Activated CD8-positive, alpha-beta memory T cell treated with anti-CD3 and anti-CD28 coated beads, Interleukin-2, amount 50 U/mL, for 48 hours (primary cell): ENCODE measurements around the gene ATG9B.

Source experiments
- DNase-seq: peaks from one replicate; pipeline ENCODE4 v3.0.0-alpha.2; 2020

ATG9B gene

GRCh38 chr7:150998341-150998740 is 26.0 kb downstream of the ATG9B start:
- no peak for DNase-seq

GRCh38 chr7:150997817-150998216 is 26.5 kb downstream of the ATG9B start:
- no peak for DNase-seq

- DNase-seq, result no peak
Measured at GRCh38 chr7:150997075-150997511, 27.2 kb downstream of the ATG9B start.

- no peak for DNase-seq
Measured at GRCh38 chr7:150996376-150997074, 27.8 kb downstream of the ATG9B start.

GRCh38 chr7:150994838-150995510 is 29.3 kb downstream of the ATG9B start:
- no peak for DNase-seq

DNA sequence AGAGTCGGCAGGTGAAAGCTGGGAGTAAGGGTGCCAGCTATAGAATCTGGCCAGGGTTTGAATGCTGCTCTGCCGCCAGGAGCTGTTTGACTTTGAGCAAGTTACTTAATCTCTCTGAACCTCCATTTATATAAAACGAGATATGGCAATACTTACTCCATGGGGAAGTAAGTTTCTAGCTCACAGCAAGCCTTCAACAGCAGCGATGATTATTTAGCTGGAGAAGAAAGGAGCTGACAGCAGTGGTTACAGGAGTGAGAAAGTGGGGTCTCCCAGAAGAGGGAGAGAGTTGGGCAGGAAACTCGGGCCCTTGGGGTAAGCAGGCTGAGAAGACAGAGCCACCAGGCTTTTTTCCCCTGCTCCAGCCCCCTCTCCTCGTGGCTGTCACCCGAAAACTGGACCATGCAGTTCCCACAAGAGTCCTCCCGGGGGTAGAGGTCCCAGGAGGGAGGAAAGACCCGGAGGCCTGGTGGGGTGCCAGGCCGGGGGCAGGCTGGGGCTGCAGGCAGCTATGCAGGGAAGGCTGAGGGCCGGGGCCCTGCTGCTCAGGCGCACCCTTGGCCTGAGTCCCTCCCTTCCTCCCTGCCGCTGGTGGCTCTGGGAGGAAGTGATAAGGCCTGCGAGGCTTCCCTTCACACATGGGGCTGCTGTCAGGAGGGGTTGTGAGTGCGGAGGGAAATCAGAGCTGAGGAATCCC is 30.0 kb downstream of the ATG9B start:
- DNase-seq, result no peak

- no peak for DNase-seq
Measured at GRCh38 chr7:150993511-150993910, 30.8 kb downstream of the ATG9B start.

- DNase-seq, result no peak
Measured at GRCh38 chr7:150992833-150993302, 31.4 kb downstream of the ATG9B start.

DNA sequence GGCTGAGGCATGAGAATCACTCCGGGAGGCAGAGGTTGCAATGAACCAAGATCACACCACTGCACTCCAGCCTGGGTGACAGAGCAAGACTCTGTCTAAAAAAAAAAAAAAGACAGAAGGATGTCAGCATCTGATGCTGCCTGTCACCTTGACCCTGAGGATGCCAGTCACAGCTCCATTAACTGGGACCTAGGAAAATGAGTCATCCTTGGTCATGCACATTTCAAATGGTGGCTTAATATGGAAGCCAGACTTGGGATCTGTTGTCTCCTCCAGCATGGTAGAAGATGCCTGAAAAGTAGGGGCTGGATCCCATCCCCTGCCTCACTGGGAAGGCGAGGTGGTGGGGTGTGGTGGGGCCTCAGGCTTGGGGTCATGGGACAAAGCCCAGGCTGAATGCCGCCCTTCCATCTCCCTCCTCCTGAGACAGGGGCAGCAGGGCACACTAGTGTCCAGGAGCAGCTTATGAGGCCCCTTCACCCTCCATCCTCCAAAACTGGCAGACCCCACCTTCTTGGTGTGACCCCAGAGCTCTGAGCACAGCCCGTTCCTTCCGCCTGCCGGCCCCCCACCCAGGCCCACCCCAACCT is 32.1 kb downstream of the ATG9B start:
- DNase-seq, result no peak

DNA sequence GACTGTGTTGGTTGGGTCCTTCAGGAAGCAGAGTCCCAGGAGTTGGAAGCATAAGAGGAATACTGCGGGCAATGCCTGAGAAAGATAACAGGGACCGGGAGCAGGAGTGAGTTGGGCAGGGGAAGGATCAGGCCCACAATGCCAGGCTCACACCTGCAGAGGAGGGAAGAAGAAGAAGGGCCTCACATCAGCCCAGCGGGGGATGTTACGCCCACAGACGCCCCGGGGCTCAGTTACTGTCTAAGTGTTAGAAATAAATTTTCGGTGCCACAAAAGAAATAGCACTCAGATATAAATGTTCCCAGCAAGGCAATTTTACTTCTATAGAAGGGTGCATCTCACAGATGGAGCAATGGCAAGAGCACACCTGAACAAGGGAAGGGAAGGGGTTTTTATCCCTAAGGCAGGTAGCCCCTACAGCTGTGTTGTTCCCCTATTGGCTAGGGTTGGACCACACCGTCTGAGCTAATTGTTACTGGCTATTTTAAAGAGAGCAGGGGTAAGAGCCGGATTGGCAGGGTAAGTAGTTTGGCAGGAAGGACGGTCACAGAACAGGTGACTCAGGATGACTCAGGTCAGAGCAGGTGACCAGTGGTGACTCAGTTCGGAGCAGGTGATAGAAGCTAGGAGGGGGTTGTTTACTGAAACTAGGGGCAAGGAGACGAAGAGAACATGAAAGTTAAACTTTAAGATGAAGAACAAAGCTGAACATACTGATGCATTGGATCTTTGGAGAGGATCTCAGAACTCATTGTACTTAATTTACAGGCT is 33.7 kb downstream of the ATG9B start, which contains the start of gene NOS3:
Gene NOS3, plus strand, starts transcription at position 602 of the 771 bp plus-strand sequence. CDS start 2,787 bp downstream, outside the sequence.
- DNase-seq, result no peak

DNA sequence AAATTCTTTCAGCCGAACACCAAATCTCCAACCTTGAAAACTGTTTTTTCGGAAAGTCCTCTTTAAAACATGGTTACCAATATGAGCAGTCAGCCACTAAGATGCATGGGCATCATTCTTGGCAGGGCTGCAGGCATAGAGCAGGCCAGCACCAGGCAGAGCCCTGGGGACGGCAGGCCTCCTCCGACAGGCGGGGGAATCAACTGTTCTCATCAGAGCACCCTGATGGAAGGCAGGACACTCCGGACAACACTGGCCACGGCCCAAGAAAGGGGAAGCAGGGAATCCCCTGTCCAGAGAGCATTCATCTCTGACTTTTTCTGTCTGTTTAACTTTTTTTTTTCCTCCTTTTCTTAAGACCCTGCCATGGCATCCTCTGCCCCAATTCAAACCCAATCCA is 34.8 kb downstream of the ATG9B start:
- no peak for DNase-seq

DNA sequence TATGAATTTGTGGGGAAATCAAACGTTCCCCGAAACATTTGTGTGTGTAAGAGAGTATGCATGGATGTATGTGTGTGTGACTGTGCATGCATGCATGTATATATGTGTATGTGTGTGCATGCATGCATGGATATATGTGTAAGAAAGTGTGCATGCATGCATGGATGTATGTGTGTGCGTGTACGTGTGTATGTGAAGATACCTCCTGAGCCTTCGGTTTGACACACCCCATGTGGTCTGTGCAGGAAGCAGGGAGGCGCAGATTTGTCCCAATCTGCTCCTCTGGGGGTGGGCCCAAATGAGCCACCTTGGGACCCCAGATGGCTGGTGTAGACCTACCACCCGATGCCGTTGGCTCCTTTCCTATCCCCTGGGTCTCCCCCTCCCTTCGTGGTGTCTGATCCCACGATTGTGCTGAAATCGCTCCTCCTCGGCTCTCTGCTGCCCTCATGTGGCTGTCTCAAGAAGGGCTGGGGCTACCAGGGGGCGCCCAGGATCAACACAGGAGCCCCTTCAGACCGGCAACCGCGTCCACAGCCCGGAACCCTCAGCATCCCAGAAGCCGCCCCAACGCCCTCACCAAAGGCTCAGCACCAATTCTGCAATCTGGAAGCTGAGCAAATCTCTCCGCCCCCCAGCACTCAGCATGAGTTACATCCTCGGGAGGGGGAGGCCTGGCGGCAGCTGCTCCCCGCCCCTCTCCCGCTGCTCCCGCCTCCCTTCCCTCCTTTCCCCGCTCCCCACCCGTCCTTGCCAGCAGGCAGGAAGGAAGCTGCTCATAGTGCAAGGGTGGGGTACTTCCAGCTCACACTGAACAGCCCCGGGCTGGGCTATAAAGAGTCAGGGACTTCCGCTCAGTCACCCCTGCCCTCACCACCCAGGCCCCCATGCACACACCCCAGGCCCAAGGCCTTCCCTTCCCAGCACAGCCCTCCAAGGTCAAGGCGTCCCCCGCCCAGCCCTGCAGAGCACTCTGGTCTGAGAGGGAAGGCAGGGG is 35.8 kb downstream of the ATG9B start:
- peak; percentile 88 for DNase-seq

DNA sequence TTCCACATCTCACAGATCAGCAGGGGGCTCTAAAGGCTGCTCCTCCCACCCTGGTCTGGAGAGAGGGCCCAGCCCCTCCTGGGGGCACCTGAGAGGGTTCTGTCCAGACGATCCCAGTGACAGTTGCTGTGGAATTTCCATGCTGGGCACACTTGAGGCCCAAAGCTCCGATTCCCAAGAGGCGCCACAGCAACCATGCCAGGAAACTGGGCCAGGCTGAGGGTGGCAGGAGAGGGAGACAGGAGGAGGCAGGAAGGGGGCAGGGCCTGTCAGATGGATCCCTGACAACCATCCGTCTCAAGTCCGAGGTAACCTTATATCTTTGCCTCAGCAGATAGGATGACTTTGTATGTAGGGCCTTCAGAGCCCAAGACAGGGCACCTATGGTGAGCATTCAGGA is 37.7 kb downstream of the ATG9B start:
- DNase-seq, result no peak

DNA sequence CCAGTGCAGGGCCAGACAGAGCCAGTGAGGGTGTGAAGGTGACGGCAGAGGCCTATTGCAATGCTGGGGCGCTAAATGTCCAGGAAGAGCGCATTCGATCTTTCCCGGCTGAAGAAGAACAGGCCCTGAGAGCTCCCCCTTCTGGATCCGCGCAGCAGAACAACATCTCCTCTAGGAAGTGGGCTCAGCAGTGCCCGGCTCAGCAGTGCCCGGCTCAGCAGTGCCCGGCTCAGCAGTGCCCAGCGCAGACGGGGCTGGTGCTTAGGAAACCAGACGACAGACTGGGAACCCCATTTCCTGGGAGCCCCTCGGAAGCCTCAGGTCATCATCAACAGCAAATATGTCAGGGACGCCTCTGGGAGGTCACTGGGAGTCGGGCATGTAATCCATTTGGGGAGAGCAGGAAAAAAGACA is 38.2 kb downstream of the ATG9B start:
- DNase-seq, result no peak

DNA sequence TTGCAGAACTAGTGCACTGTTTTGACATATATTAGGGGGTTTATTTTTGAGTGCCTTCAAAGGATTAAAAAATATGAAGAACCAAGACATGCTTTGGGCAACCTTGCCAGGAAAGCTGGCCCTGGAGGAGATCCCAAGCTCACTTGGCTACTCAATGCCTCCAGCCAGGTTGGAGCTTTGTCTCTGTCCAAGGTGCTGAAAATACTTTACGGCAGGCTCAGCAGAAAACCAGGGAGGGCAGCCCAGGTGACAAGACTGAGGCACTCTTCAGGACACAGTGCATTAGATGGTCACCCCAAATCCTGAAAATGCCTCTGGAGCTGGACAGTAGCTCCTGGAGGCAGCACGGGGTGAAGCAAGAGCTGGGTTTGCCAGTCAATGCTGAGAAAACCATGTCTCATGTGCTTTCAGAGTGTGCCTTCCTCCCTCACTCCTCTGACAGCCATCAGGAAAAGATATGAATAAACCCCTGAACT is 40.4 kb downstream of the ATG9B start:
- DNase-seq, result no peak

- DNase-seq, result no peak
Measured at GRCh38 chr7:150982351-150982750, 41.9 kb downstream of the ATG9B start.

- no peak for DNase-seq
Measured at GRCh38 chr7:150981644-150982043, 42.6 kb downstream of the ATG9B start.

DNA sequence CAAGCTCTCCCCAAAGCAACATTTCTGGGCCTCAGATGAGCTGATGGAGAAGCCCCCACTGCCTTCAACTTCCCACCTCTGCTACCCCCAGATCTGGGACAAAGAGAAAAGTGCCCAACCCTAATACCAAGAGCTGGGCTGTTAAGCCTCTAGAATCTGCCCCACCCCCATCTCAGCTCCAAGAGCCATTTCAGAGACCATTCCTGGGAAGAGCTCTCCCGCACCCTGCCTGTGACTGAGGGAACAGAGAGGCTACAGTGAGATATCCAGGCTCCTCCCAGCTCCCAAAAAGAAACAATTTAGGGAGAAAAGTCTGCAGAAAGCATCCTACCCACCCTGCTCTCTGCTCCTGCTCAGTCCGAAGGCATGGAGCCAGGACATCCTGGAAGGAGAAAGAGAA is 43.6 kb downstream of the ATG9B start:
- DNase-seq, result no peak

DNA sequence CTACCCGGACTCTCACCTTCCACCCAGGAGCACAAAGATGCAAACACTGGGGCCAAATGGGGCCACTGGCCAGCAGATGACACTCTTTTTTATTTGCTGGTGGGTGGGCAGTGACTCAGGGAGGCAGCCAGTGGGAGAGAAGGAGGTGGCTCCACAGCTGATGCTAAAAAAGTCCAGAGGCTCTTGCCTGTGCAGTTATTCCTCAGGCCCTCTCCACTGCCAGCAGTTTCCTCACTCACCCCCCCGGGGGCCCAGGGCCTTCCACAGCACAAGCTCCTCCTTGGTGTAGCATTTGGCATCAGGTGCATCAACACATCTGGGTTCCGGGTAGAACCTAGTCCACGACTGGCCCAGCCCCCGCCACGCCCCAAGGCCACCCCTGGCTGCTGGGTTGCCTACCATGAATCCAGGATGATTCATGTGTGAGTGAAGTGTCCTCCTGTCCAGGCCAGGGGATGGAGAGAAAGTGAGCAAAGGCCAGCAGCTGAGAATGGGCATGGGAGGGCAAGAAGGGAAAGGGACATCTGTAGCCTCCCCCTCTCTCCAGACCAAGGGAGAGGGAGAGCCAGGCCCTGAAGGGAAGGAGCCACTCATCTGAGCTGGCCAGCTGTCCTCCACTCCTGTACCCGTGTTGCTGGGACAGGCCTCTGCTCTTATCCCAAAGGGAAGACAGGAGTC is 44.4 kb downstream of the ATG9B start:
- no peak for DNase-seq

DNA sequence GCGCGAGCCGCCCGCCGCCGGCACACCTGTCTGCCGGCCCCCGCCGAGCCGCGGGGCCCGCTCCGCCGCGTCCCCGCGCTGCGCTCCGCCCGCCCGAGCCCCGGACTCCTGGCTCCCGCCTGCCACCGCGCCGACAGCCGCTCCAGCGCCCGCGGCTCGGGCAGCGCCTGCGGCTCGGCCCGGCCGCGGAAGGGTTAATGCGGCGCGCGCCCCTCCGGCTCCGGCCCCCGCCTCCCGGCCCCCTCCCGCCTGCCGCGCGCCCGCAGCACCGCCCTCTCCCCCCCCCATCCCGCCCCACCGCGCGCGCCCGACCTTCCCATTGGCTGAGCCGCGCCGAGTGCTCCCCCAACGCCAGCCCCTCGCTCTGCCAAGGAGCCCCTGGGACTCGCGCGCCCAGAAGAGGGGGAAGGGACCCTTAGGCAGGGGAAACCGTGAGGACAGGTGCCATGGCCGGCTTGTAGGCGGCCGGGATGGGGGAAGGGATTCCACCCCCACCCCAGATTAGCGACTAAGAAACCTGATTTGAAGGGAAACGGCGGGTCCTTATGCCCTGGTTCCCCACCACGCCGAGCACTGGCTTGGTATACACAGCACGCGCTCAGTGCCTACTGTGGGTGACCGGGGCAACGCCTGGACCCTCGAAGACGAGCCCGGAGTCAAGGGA is 46.0 kb downstream of the ATG9B start, which contains the start of gene KCNH2:
Gene KCNH2, minus strand, starts transcription at position 196 of the 664 bp plus-strand sequence. CDS start 408 bp downstream, outside the sequence.
- DNase-seq, result no peak
